NCI-H510A (cell line): ENCODE data around the gene RPS6KC1.
A peak's percentile ranks its signal among the peaks of the same experiment; 100 is the strongest.
"Not testable (repeated sequence)": the region's sequence is repeated elsewhere in the genome, so short reads cannot be mapped to it uniquely, and the experiment has no call there.

Source experiments
- DNase-seq: peaks from one replicate; lab custom pipeline; 2025; lab: John Stamatoyannopoulos, UW

RPS6KC1 gene

GRCh38 chr1:213281640-213282301 is 230.7 kb downstream of the RPS6KC1 start:
- no peak for DNase-seq

- DNase-seq, result no peak
Measured at GRCh38 chr1:213284626-213285025, 233.6 kb downstream of the RPS6KC1 start.

- no peak for DNase-seq
Measured at GRCh38 chr1:213286235-213286634, 235.2 kb downstream of the RPS6KC1 start.

- DNase-seq, result peak; percentile 20
Measured at GRCh38 chr1:213287987-213288386, 236.9 kb downstream of the RPS6KC1 start.

GRCh38 chr1:213291526-213291925 is 240.5 kb downstream of the RPS6KC1 start:
- no peak for DNase-seq

- DNase-seq, result no peak
Measured at GRCh38 chr1:213292614-213293013, 241.6 kb downstream of the RPS6KC1 start.

- no peak for DNase-seq
Measured at GRCh38 chr1:213295860-213296259, 244.8 kb downstream of the RPS6KC1 start.

- DNase-seq, result no peak
Measured at GRCh38 chr1:213296558-213296957, 245.5 kb downstream of the RPS6KC1 start.

- DNase-seq, result no peak
Measured at GRCh38 chr1:213297021-213297420, 246.0 kb downstream of the RPS6KC1 start.

GRCh38 chr1:213300433-213300832 is 249.4 kb downstream of the RPS6KC1 start:
- DNase-seq, result no peak

- DNase-seq, result not testable (repeated sequence)
Measured at GRCh38 chr1:213301524-213301923, 250.5 kb downstream of the RPS6KC1 start.

- DNase-seq, result peak; percentile 7
Measured at GRCh38 chr1:213303286-213303685, 252.2 kb downstream of the RPS6KC1 start.

GRCh38 chr1:213315571-213315970 is 264.5 kb downstream of the RPS6KC1 start:
- no peak for DNase-seq

- not testable (repeated sequence) for DNase-seq
Measured at GRCh38 chr1:213318458-213318857, 267.4 kb downstream of the RPS6KC1 start.

- no peak for DNase-seq
Measured at GRCh38 chr1:213320191-213320870, 269.3 kb downstream of the RPS6KC1 start.
